ENCODE results near the gene WAC.

The WAC gene

DNA sequence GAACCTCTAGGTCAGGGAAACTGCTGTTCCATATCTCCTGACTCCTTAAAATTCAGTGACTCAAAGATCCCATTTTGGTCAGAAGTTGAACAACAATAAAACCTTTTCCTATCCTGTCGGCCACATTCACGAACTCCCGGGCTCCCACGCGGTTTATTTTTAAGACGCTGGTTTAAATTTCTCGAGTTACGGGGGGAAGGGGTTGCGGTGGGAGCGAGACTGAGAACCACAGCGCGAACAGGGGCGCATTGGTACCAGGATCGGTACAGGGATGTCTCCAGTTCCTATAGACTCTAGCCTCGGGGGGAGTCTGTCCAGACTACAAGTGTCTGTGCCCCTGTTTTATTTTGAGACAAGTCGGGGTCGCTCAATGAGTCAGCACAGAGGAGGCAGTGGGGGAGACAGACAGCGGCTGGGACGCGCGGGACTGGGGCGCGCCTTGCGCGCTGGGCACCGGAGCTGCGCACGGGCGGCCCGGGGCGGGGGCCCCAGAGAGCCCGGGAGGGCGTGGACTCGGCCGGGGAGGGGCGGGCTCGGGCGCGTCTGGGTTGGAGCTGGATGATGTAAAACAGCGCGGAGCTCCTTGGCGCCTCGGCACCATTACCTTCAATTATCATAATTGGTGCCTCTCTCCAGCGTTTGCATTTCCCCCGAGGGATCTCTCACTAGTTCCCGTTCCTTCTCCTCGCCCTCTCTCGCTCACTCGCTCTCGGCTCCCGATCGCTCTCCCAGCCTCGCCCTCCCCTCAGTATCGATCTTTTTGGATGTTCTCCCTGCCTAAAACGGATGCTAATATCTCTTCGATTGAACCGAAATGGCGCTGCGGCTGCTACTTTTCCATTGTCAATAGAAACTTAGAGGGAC is 135.7 kb downstream of the WAC start:
- no peak for DNase-seq (ENCODE audit: low spot score)

DNA sequence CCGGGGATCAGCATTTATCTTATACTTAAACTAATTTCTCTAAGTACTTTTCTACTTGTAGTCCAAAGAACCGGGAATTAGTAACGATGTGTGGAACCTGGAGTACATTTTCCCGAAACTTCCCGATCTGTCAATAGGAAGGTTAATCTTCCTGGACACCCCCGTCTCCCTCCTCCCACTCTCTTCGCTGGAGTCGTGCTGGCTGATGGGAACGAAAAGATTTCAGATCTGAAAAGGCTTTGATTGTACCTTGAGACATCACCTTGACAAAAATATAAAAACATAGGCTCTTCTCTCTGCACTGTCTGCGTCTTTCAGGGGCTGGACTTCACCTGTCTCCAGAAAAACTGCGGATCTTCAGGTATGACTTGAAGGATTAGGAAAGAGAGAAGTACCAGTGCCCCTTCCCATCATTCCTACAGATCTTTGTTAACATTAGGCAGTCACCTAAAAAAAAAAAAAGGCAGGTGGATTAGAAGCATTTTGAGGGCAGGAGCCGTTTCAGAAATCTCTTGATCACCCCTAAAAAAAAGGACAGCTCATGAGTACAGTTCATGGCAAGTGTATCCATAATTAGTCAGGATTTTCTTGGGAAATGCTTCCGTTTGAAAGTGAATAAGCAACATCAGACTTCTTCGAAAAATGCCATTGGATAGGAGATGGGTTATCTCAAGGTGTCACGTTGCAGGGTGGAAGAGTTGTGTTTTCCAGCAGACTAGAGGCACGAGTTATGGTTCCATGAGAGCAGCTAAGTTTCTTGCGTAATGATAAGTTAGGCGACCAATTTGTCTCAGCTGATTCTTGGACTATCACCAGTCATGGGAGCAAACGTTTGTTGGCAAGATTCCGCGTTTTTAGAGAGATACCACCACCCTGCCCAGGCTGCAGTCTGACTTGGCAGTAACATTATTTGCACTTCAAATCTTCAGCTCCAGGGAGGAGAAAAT is 136.6 kb downstream of the WAC start:
- DNase-seq (ENCODE audit: low spot score), result no peak

All from Ammon's horn (tissue), 1 donor.